HEK293 (cell line): Measurements from ENCODE around the gene USP22.

Source experiments
- SP2 ChIP-seq: fragments of 450-650 bp; formaldehyde crosslinking; IDR thresholded peaks from 2 replicates; pipeline ENCODE4 v1.5.1; 2016; ENCODE audit warnings: missing biosample characterization, missing genetic modification characterization
- ZEB2 ChIP-seq: fragments of 450-650 bp; formaldehyde crosslinking; IDR thresholded peaks from 2 replicates; pipeline ENCODE4 v1.5.1; 2016; ENCODE audit warnings: missing biosample characterization, missing genetic modification characterization
- ZNF274 ChIP-seq, 2 experiments: fragments of 200-500 bp in 1 of 2; fragments of 450-650 bp in 1 of 2; sonication (Bioruptor generic) in 1 of 2; formaldehyde crosslinking in 1 of 2; IDR thresholded peaks; 2 replicates each; pipeline versions ENCODE4 v1.5.1 to v1.6.1; 2014 to 2016; ENCODE audit warnings: borderline replicate concordance in 1 of 2, inconsistent platforms in 1 of 2, low read length in 1 of 2, missing biosample characterization in 1 of 2, missing genetic modification characterization in 1 of 2
- TF ChIP-seq, protein P1 (sequence below): fragments of 450-650 bp; formaldehyde crosslinking; IDR thresholded peaks from 2 replicates; pipeline ENCODE4 v1.5.1; 2016; ENCODE audit warnings: missing biosample characterization, missing genetic modification characterization

DNA sequence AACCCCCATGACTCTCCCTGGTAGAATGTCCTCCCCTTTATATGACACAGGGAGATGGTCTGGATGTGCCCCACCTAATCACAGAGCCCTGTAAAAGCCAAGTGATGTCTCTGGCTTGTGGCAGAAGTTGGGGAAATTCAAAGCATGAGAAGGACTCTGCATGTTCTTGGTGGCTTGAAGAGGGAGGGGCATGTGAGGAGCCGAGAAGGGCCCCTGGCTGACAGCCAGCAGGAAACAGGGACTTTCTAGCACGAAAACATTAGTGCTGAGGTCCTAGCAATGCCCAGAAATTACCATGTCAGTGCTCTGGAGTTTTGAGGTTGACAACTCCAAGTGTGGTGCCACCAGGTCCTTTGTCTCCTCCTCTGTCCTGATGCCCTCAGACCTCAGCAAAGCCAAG is 75.9 kb downstream of the USP22 start:
- TF ChIP-seq, protein P1, sequence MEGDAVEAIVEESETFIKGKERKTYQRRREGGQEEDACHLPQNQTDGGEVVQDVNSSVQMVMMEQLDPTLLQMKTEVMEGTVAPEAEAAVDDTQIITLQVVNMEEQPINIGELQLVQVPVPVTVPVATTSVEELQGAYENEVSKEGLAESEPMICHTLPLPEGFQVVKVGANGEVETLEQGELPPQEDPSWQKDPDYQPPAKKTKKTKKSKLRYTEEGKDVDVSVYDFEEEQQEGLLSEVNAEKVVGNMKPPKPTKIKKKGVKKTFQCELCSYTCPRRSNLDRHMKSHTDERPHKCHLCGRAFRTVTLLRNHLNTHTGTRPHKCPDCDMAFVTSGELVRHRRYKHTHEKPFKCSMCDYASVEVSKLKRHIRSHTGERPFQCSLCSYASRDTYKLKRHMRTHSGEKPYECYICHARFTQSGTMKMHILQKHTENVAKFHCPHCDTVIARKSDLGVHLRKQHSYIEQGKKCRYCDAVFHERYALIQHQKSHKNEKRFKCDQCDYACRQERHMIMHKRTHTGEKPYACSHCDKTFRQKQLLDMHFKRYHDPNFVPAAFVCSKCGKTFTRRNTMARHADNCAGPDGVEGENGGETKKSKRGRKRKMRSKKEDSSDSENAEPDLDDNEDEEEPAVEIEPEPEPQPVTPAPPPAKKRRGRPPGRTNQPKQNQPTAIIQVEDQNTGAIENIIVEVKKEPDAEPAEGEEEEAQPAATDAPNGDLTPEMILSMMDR (tag by site-specific recombination) = no peak
- TF ChIP-seq ZEB2 = no peak
- TF ChIP-seq ZNF274 (IDR thresholded peaks at IDR 0.05; ENCODE audit: low read length) = no peak
- TF ChIP-seq ZNF274 (tag by site-specific recombination; IDR thresholded peaks at IDR 0.05; ENCODE audit: borderline replicate concordance) = no peak
- TF ChIP-seq SP2 (tag by site-specific recombination) = no peak
